Neural cell (in vitro differentiated cells): ENCODE results near the gene ACTN4.

Experiments
- EP300 ChIP-seq: fragments of 450-650 bp; conservative IDR thresholded peaks from 2 replicates; pipeline ENCODE4 v1.6.1; 2014; ENCODE audit warnings: antibody characterized with exemption, mild to moderate bottlenecking, moderate library complexity; ENCODE audit not compliant: poor library complexity, severe bottlenecking
- POLR2AphosphoS5 ChIP-seq: IDR thresholded peaks from 2 replicates; pipeline ENCODE4 v1.6.1; 2012
- TAF1 ChIP-seq: IDR thresholded peaks from 2 replicates; pipeline ENCODE4 v1.6.1; 2012; ENCODE audit warnings: low read depth
- TF ChIP-seq, protein P1 (sequence below): fragments of 450-650 bp; IDR thresholded peaks from 2 replicates; pipeline ENCODE4 v1.5.1; 2014; ENCODE audit warnings: antibody characterized with exemption, mild to moderate bottlenecking, moderate library complexity; ENCODE audit not compliant: poor library complexity, severe bottlenecking

DNA sequence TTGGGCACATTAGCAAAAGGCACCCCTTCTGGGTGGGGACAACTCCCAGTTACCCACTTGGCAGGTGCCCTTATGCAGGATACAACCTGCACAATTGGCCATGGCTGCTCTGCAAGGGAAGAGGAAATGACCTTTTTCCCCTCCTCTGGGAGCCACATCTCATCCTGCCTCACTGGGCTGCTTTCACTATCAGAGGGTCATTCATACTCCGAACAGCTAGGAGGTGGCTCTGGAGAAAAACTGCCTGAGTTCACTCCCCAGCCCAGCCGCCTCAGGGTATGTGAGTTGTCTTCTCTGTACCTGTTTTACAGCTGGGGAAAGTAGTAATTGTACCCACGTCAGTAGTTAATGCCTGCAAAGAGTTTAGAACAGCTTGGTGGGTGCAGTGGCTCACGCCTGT, 7.1 kb upstream of the ACTN4 start:
- TF ChIP-seq, protein P1, sequence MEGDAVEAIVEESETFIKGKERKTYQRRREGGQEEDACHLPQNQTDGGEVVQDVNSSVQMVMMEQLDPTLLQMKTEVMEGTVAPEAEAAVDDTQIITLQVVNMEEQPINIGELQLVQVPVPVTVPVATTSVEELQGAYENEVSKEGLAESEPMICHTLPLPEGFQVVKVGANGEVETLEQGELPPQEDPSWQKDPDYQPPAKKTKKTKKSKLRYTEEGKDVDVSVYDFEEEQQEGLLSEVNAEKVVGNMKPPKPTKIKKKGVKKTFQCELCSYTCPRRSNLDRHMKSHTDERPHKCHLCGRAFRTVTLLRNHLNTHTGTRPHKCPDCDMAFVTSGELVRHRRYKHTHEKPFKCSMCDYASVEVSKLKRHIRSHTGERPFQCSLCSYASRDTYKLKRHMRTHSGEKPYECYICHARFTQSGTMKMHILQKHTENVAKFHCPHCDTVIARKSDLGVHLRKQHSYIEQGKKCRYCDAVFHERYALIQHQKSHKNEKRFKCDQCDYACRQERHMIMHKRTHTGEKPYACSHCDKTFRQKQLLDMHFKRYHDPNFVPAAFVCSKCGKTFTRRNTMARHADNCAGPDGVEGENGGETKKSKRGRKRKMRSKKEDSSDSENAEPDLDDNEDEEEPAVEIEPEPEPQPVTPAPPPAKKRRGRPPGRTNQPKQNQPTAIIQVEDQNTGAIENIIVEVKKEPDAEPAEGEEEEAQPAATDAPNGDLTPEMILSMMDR, result no peak
- TF ChIP-seq POLR2AphosphoS5 (no peak), EP300 (no peak), TAF1 (no peak)
